H1 (cell line): ENCODE measurements around the gene STARD9. TPM values are rescaled to one million over a fixed set of nuclear protein-coding genes. Genes with fewer than 3 reads are reported as not detected.
"Not testable (repeated sequence)": the region's sequence is repeated elsewhere in the genome, so short reads cannot be mapped to it uniquely, and the experiment has no call there.

Experiments used
- CTCF ChIA-PET: fragments of 300-600 bp; sonication (Branson Sonifier 250); formaldehyde crosslinking; loops from one replicate; lab custom pipeline; 2021; ENCODE audit not compliant: partially characterized antibody; lab: Charles Lee
- POLR2A ChIA-PET: fragments of 300-600 bp; sonication (Branson Sonifier 250); formaldehyde crosslinking; loops from one replicate; lab custom pipeline; 2021; ENCODE audit warnings: inconsistent platforms; ENCODE audit not compliant: partially characterized antibody; lab: Charles Lee
- DNase-seq, 2 experiments: peaks; one replicate each; pipeline versions ENCODE4 v3.0.0 to v3.0.0-alpha.2; 2010 to 2022; ENCODE audit warnings: low spot score in 2 of 2, low read depth in 1 of 2, mixed read lengths in 1 of 2
- FAIRE-seq: peaks from 2 replicates; lab custom pipeline; 2011; peaks lifted over from hg19 to GRCh38; lab: Jason Lieb, UNC
- H2AFZ ChIP-seq: 2 replicates; pipeline ENCODE4 v1.8.1; 2012; ENCODE audit warnings: low read length, inconsistent platforms
- H2AK5ac ChIP-seq: 2 replicates; pipeline ENCODE4 v1.6.1; 2013; ENCODE audit warnings: low read depth, low read length
- H2BK120ac ChIP-seq: replicated peaks from 2 replicates; pipeline ENCODE3; 2013; ENCODE audit warnings: low read depth, low read length, inconsistent platforms
- H2BK12ac ChIP-seq: 2 replicates; pipeline ENCODE4 v1.6.1; 2013; ENCODE audit warnings: low read depth, low read length
- H2BK15ac ChIP-seq: 2 replicates; pipeline ENCODE4 v1.6.1; 2013; ENCODE audit warnings: low read length
- H2BK20ac ChIP-seq: 2 replicates; pipeline ENCODE4 v1.6.1; 2013; ENCODE audit warnings: low read length
- H2BK5ac ChIP-seq: 2 replicates; pipeline ENCODE4 v1.6.1; 2013; ENCODE audit warnings: low read depth, low read length
- H3K14ac ChIP-seq: 2 replicates; pipeline ENCODE4 v1.6.1; 2013; ENCODE audit warnings: inconsistent platforms; ENCODE audit not compliant: insufficient read length
- H3K18ac ChIP-seq: 2 replicates; pipeline ENCODE4 v1.6.1; 2013; ENCODE audit warnings: low read length; ENCODE audit errors: extremely low read depth
- H3K23ac ChIP-seq: 2 replicates; pipeline ENCODE4 v1.6.1; 2013; ENCODE audit warnings: inconsistent platforms; ENCODE audit not compliant: insufficient read length
- H3K23me2 ChIP-seq: 2 replicates; pipeline ENCODE4 v1.6.1; 2013; ENCODE audit warnings: low read depth, low read length
- H3K27ac ChIP-seq: 2 replicates; pipeline ENCODE4 v1.6.1; 2011; ENCODE audit warnings: low read depth, low read length, inconsistent platforms
- H3K27me3 ChIP-seq, 4 experiments: replicated peaks in 1 of 4; 1 replicate in 1 of 4; 2 replicates in 3 of 4; pipeline versions ENCODE4 v1.6.1 to v1.8.1; 2011 to 2013; ENCODE audit warnings: low read length in 3 of 4, mild to moderate bottlenecking in 3 of 4, inconsistent platforms in 2 of 4, mixed read lengths in 2 of 4, moderate library complexity in 1 of 4; ENCODE audit not compliant: control insufficient read depth in 3 of 4, insufficient read depth in 3 of 4; ENCODE audit errors: extremely low read depth in 1 of 4
- H3K36me3 ChIP-seq, 4 experiments: 2 replicates each; pipeline versions ENCODE4 v1.6.1 to v1.8.1; 2011 to 2013; ENCODE audit warnings: mild to moderate bottlenecking in 4 of 4, low read length in 3 of 4, moderate library complexity in 2 of 4, control low read depth in 1 of 4, inconsistent platforms in 1 of 4; ENCODE audit not compliant: insufficient read depth in 4 of 4, control insufficient read depth in 2 of 4
- H3K4ac ChIP-seq: replicated peaks from 2 replicates; pipeline ENCODE3; 2013; ENCODE audit warnings: low read length, low read depth, mixed read lengths, inconsistent platforms; ENCODE audit not compliant: insufficient read length
- H3K4me1 ChIP-seq, 4 experiments: replicated peaks in 1 of 4; 1 replicate in 1 of 4; 2 replicates in 3 of 4; pipeline versions ENCODE4 v1.6.1 to v1.8.1; 2011 to 2013; ENCODE audit warnings: low read length in 3 of 4, inconsistent platforms in 2 of 4, mixed read lengths in 1 of 4; ENCODE audit not compliant: insufficient read depth in 4 of 4, control insufficient read depth in 3 of 4
- H3K4me2 ChIP-seq, 2 experiments: 2 replicates each; pipeline versions ENCODE4 v1.6.1 to v1.8.1; 2011 to 2013; ENCODE audit warnings: low read depth in 2 of 2, low read length in 2 of 2, control low read depth in 1 of 2, inconsistent platforms in 1 of 2, mild to moderate bottlenecking in 1 of 2; ENCODE audit not compliant: insufficient read depth in 1 of 2
- H3K4me3 ChIP-seq, 4 experiments: fragments of 200-600, 300-600 bp in 1 of 4; sonication (generic), shearing (Covaris generic), sonication (Bioruptor Twin) in 1 of 4; 2 replicates each; pipeline versions ENCODE4 v1.5.1 to v1.8.1; 2011 to 2016; ENCODE audit warnings: low read length in 4 of 4, low read depth in 3 of 4, control low read depth in 2 of 4, inconsistent platforms in 2 of 4, mild to moderate bottlenecking in 2 of 4, mixed read lengths in 1 of 4, moderate library complexity in 1 of 4; ENCODE audit not compliant: insufficient read depth in 2 of 4; ENCODE audit errors: extremely low read depth in 1 of 4
- H3K56ac ChIP-seq: replicated peaks from 2 replicates; pipeline ENCODE3; 2013; ENCODE audit warnings: low read depth, mild to moderate bottlenecking, mixed read lengths, low read length, inconsistent platforms; ENCODE audit not compliant: insufficient read length
- H3K79me1 ChIP-seq: 2 replicates; pipeline ENCODE4 v1.6.1; 2013; ENCODE audit warnings: low read depth, low read length, control low read depth
- H3K79me2 ChIP-seq, 2 experiments: 2 replicates each; pipeline versions ENCODE4 v1.6.1 to v1.8.1; 2012 to 2013; ENCODE audit warnings: low read length in 2 of 2, mild to moderate bottlenecking in 2 of 2, inconsistent platforms in 1 of 2; ENCODE audit not compliant: insufficient read depth in 2 of 2, control insufficient read depth in 1 of 2
- H3K9ac ChIP-seq, 4 experiments: replicated peaks in 1 of 4; 1 replicate in 1 of 4; 2 replicates in 3 of 4; pipeline versions ENCODE4 v1.6.1 to v1.8.1; 2011 to 2013; ENCODE audit warnings: low read depth in 3 of 4, low read length in 3 of 4, control low read depth in 2 of 4, mild to moderate bottlenecking in 2 of 4, moderate library complexity in 2 of 4, inconsistent platforms in 1 of 4; ENCODE audit errors: extremely low read depth in 1 of 4
- H3K9me3 ChIP-seq, 2 experiments: 2 replicates each; pipeline versions ENCODE4 v1.6.1 to v1.8.1; 2012 to 2013; ENCODE audit warnings: mild to moderate bottlenecking in 2 of 2, moderate library complexity in 2 of 2, control low read depth in 1 of 2, inconsistent platforms in 1 of 2, low read depth in 1 of 2, low read length in 1 of 2, mixed read lengths in 1 of 2; ENCODE audit not compliant: insufficient read depth in 2 of 2
- H4K20me1 ChIP-seq, 2 experiments: replicated peaks in 1 of 2; 2 replicates each; pipeline versions ENCODE3 to v1.8.1; 2011 to 2013; ENCODE audit warnings: inconsistent platforms in 2 of 2, low read length in 2 of 2, mild to moderate bottlenecking in 1 of 2; ENCODE audit not compliant: insufficient read depth in 2 of 2, control insufficient read depth in 1 of 2
- H4K5ac ChIP-seq: 2 replicates; pipeline ENCODE4 v1.6.1; 2013; ENCODE audit warnings: low read length, low read depth, mixed read lengths, inconsistent platforms; ENCODE audit not compliant: insufficient read length
- H4K8ac ChIP-seq: 2 replicates; pipeline ENCODE4 v1.8.0; 2013; ENCODE audit warnings: mild to moderate bottlenecking, moderate library complexity, low read length, inconsistent platforms; ENCODE audit not compliant: insufficient read depth; ENCODE audit errors: extremely low read depth
- H4K91ac ChIP-seq: replicated peaks from 2 replicates; pipeline ENCODE3; 2013; ENCODE audit warnings: low read length, mixed read lengths, inconsistent platforms; ENCODE audit not compliant: insufficient read length
- WGBS, 2 experiments: shearing (Covaris generic) in 1 of 2; methylation state at CpG; one replicate each; pipeline versions ENCODE4 v1.1.6 to v1.1.7; 2013 to 2015; ENCODE audit warnings: low lambda C conversion rate in 2 of 2, mixed read lengths in 2 of 2, inconsistent platforms in 1 of 2, low coverage in 1 of 2, missing lambda C conversion rate in 1 of 2; ENCODE audit not compliant: insufficient replicate concordance in 2 of 2, insufficient coverage in 1 of 2, insufficient read length in 1 of 2; ENCODE audit errors: extremely low coverage in 1 of 2, missing lambda C conversion rate in 1 of 2; 5-methylcytosine and 5-hydroxymethylcytosine counted together
- polyA plus RNA-seq, 7 experiments: library from polyadenylated mRNA; depleted of rRNA in 3 of 7; stranded (reverse) in 5 of 7; unstranded in 2 of 7; fragments of >200 nt in 5 of 7; fragments of 200-250 nt in 2 of 7; gene quantifications; 1 replicate in 5 of 7; 2 replicates in 1 of 7; 4 replicates in 1 of 7; pipeline versions ENCODE4 v1.2.1 to v1.2.3, GENCODE V29; 2011 to 2013; ENCODE audit warnings: missing spikeins in 2 of 7, mixed read lengths in 2 of 7
- total RNA-seq: library from RNA; stranded (reverse); fragmentation: NEBNext Ultra II Directional; extraction: Animal tissue kit (Norgen Biotek cat#: 25700); gene quantifications from 2 replicates; pipeline ENCODE4 v1.2.1, GENCODE V29; 2021

STARD9 gene
- total and polyA plus RNA-seq, 2 of the 8 experiments (the other 6 are each of a cell fraction or from before 2014, with no cell fraction given), result 2.8 to 7.0 TPM

GRCh38 chr15:42766109-42766508 is 190.7 kb downstream of the STARD9 start:
- H3K4me2 ChIP-seq, H3K27me3 ChIP-seq, H3K4me1 ChIP-seq, H3K79me1 ChIP-seq, H2BK15ac ChIP-seq, POLR2A ChIA-PET, H2AK5ac ChIP-seq, H2AFZ ChIP-seq, H4K91ac ChIP-seq, H4K5ac ChIP-seq, FAIRE-seq, H4K8ac ChIP-seq, H3K4ac ChIP-seq, H2BK20ac ChIP-seq, H3K36me3 ChIP-seq, H3K4me3 ChIP-seq, CTCF ChIA-PET, DNase-seq, H3K56ac ChIP-seq, H2BK120ac ChIP-seq, H3K18ac ChIP-seq, H2BK5ac ChIP-seq, H4K20me1 ChIP-seq, H3K27ac ChIP-seq, H3K14ac ChIP-seq, H3K23me2 ChIP-seq, H3K23ac ChIP-seq, H3K9ac ChIP-seq, H2BK12ac ChIP-seq, H3K79me2 ChIP-seq, H3K9me3 ChIP-seq: not testable (repeated sequence)
- WGBS, 2 experiments, result 81% methylated on average over 4 of the region's 4 CpGs; no CpG with 5 or more reads in 1 of the 2 experiments

Other genes starting within 250 kb of the STARD9 start
- gene CAPN3, start 216.1 kb upstream of the STARD9 start, total RNA-seq, result 0.75 and 0.80 TPM in 2 replicates
- gene CAPN3, start 216.1 kb upstream of the STARD9 start, polyA plus RNA-seq (2011; rRNA removed), result 2.0 and 2.1 TPM in 2 replicates
- gene ZNF106, start 84.5 kb upstream of the STARD9 start, total RNA-seq, result 62.0 and 64.5 TPM in 2 replicates
- gene ZNF106, start 84.5 kb upstream of the STARD9 start, polyA plus RNA-seq (2011; rRNA removed), result 15.7 and 18.2 TPM in 2 replicates
- gene SNAP23, start 80.0 kb upstream of the STARD9 start, total RNA-seq, result 71.3 and 72.8 TPM in 2 replicates
- 32.2 and 58.0 TPM in 2 replicates for gene SNAP23, start 80.0 kb upstream of the STARD9 start, polyA plus RNA-seq (2011; rRNA removed)
- gene LRRC57, start 26.8 kb upstream of the STARD9 start, total RNA-seq, result 11.1 and 12.7 TPM in 2 replicates
- gene LRRC57, start 26.8 kb upstream of the STARD9 start, polyA plus RNA-seq (2011; rRNA removed), result 4.9 and 5.0 TPM in 2 replicates
- 28.8 and 33.5 TPM in 2 replicates for gene HAUS2, start 26.8 kb upstream of the STARD9 start, total RNA-seq
- gene HAUS2, start 26.8 kb upstream of the STARD9 start, polyA plus RNA-seq (2011; rRNA removed), result 8.4 and 12.1 TPM in 2 replicates
- gene CDAN1, start 161.5 kb downstream of the STARD9 start, total RNA-seq, result 15.0 and 18.6 TPM in 2 replicates
- 4.5 and 6.1 TPM in 2 replicates for gene CDAN1, start 161.5 kb downstream of the STARD9 start, polyA plus RNA-seq (2011; rRNA removed)